ENCODE data around the gene TNIP1.

The TNIP1 gene

GRCh38 chr5:151062405-151063141 lies 18.3 kb downstream of the TNIP1 start:
- no peak for DNase-seq

GRCh38 chr5:151060742-151061141 lies 20.1 kb downstream of the TNIP1 start:
- DNase-seq = no peak

DNA sequence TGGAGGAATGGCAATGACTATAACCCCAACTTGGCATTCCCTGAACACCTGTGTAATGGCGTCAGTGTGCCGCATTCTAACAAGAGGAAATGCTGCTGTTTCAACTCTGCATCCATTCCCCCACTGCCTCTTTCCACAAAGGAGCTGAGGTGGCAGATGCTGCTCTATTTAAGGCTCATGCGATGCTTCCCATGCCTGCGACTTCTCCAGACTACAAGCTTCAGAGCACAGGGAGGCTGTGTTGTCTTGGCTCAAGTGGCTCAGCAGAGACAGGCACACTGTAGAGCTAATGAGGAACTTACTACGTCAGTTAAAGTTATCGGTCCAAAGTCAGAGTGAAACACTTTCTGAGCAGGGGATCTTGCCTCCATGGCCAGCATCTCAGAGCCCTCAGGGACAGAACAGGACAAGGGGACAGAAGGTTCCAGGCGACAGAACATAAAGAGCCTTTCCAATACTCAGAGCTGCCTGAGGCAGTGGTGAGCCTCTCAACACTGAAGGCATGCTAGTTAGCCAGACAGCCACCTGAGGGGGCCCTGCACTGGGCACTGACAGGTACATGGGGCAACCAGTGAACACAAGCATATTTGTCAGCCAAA lies 21.8 kb downstream of the TNIP1 start:
- no peak for DNase-seq

DNA sequence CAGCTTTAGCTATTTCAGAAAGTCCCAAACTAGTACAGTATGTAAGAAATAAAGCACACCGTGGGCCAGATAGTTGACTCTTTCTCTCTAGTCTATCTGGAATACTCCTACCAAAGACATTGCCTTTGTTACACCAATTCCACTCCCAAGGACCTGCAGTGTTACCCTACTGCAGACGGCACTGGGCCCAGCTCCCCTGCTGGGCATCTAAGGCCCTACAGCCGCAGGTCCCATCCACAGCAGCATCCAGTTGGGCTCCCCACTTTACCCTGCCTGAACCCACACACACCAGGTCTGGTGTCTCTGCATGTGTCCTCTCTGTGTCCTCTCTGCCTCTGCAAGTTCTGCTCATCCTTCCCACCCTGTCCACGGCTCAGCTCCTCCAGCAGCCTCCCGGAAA lies 22.5 kb downstream of the TNIP1 start:
- no peak for DNase-seq

GRCh38 chr5:151056379-151057325 lies 24.2 kb downstream of the TNIP1 start:
- no peak for DNase-seq

DNA sequence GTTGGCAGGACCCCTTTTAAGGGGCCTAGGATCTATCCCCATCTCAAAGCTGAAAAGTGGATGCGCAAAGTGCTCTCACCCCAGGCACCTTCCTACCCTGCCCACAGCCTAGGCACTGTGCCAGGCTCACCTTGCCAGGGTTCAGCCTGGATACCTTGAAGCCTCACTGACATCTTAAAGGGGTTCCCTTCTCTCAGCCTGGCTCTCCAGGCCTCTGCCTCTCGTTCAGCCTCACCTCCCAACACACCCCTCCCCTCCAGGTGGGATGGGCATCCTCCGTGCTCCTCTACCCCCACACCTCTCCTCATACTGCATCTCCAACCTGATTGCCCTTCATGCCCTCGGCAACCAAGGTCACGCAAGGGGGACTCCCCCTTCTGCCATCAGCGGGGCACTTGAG lies 25.5 kb downstream of the TNIP1 start:
- no peak for DNase-seq

DNA sequence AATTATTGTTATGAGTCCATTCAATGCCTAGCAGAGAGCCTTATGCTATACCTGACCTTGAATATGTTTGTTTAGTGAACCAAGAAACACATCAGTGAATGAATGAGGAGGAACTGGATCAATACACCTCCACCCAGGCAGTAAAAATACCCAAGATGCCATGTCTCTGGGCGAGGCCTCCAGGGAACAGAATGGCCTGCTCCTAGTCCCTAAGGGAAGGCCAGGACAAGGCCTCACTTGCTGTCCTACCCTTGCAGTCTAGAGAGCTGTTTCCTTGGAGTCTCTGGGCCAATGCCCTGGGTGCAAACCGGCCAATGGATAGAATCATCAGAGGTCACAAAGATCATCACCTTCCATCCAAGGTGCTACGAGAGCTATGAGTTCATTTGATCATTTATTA lies 26.1 kb downstream of the TNIP1 start:
- no peak for DNase-seq

GRCh38 chr5:151053796-151054462 lies 26.9 kb downstream of the TNIP1 start:
- DNase-seq = no peak

DNA sequence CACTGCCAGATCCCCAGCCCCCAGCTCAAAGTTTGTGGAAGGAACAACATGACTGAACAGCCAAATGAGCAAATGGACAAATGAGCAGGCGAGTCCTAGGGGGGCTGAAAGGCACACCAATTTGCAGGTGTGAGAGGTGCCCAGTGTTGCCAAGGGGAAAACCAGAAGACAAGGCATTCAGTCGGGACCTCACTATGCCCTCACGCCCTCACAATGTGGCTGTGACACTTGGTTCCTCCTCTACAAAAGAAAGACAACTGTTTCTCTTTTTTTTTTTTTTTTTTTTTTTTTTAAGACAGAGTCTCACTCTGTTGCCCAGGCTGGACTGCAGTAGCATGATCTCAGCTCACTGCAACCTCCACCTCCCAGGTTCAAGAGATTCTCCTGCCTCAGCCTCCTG lies 28.0 kb downstream of the TNIP1 start:
- no peak for DNase-seq

DNA sequence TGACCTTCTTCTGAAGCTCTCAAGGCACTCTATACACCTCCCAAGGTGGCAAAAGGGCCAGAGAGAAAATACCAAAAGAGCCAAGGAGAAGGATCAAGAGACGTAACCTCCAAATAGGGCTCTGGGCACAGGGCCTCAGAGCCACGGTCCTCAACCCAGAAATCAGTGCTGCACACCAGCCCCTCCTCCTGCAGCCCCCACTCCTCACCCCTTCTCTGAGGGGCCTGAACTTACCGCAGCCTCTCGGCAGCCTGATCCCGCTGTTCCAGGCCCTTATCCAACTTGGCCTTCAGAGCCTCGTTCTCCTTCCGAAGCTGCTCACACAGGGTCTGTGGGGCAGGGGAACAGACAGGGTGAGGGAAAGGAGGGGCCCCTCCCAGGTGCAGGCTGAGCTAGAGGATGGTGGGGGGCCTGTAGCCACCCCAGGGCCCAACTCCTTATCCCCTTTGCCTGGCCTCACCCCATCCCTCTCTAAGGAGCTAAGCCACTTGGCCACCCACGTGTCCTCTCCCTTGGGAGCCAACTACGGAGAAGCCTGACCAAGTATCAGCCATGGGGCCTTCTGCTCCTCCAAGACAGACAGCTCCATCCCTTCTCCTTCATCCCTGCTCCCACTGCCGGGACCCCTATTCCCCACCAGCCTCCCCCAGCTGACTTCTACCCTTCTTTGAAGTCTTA lies 28.8 kb downstream of the TNIP1 start:
- no peak for DNase-seq

DNA sequence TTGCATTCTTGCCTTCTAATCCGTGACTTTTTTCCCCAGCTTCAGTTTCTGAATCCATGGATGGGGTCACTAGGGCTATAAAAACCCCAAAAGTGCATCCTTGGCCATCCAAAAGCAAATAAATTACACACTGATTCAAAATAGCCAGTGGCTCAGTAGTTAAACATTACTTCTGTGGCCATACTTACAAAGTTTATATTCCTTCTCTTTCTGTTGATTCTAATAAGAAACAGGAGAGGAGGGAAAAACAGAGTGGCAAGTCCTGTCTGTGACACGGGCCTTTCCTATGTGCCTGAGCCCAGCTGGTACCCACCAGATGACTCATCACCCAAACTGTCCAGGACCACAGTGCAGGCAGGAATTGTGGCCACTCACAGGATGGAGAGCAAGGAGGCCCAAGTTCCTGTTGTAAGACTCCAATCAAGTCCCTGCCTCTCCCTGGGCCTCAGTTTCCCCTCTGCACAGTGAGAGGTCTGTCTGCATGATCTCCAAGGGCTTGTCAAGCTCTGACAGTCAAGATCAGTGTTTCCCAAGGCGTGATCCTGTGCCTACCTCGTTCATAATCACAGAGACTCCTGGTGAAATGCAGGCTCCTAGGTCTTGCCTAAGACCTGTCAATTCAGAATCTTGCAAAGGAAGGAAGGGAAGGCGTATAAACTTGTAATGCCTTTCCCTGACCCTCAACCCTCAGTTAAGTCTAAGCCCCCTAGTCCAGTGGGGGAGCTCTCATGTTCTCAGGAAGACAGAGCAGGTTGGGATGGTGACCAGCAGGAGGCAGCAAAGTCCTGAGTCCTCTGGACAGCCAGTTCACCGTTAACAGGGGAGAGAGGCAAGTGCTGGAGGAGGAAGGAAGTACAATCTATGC lies 29.5 kb downstream of the TNIP1 start:
- DNase-seq = peak; percentile 83

GRCh38 chr5:151048526-151048925 lies 32.3 kb downstream of the TNIP1 start:
- no peak for DNase-seq

DNA sequence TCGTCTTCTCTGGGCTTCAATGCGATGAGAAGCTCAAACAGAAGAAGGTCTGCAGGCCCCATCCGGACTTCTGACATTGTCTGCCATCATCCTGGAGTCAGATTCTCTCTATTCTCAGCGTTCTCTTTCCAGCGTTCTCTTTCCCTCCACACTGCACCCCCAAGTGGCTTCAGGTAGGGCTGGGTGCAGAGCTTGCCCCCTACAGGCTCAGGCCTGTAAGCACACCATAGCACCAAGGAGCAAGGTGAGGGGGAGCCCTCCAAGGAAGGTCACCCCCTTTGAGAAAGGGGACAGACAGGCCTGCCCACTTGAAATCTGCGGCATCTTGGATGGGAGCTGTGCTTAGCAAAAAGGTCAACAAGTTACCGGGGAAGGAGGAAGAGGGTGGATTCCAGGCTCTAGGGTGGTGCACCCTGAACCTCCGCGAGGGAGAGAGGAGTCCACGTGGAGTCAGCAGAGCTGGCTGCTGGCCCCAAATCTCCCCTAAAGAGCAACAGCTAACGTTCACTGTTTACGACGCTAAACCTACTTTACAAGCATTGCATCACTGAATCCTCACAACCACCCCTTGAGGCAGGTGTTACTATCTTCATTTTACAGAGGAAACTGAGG lies 32.9 kb downstream of the TNIP1 start:
- DNase-seq = no peak

- no peak for DNase-seq
These were observed 38.3 kb downstream of the TNIP1 start for GRCh38 chr5:151042453-151043093.

DNA sequence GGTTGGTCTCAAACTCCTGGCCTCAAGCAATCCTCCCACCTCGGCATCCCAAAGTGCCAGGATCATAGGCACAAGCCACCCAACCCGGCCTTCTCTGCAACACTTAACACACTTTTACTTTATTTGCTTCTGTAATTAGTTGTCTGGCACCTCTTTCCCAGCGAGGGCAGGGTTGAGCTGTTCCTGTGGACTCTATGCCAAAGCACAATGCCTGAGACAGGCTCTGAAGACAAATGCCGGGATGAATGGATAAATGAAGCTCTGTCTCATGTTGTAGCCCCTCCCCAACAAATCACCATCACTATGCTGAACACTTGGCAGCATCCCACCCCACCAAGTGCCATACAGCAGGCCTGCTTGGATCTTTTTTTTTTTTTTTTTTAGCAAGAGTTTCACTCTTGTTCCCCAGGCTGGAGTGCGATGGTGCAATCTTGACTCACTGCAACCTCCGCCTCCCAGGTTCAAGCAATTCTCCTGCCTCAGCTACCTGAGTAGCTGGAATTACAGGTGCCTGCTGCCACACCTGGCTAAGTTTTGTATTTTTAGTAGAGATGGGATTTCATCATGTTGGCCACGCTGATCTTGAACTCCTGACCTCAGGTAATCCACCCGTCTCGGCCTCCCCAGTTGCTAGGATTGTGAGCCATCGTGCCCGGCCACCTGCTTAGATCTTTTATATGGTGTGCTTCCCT lies 39.1 kb downstream of the TNIP1 start:
- no peak for DNase-seq

DNA sequence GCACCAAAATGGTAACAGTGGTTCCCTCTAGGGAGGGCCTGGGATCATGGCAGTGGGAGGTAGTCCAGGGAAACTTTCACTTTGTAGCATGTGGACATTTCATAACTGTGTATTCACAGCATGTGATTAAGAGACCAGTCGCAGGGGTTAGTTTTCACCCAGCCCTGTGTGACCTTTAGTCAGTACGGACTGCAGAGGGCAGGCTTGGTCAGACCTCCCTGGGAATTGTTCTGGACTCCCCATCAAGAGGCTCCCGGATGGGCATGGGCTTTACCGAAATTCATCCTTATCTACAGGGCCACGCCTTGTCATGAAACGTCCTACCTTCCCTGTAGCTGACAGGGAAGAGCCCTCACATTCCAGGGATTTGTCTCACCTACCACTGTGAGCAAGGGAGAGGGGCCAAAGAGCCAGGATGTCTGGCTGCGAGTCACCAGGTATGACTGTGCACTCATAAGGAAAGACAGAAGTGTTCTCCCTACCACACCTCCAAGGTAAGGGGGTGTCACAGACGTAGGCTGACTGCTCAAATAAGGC lies 40.6 kb downstream of the TNIP1 start:
- DNase-seq = no peak

GRCh38 chr5:151039665-151040064 lies 41.2 kb downstream of the TNIP1 start:
- no peak for DNase-seq

GRCh38 chr5:151038801-151039238 lies 42.0 kb downstream of the TNIP1 start:
- peak; percentile 59 for DNase-seq

DNA sequence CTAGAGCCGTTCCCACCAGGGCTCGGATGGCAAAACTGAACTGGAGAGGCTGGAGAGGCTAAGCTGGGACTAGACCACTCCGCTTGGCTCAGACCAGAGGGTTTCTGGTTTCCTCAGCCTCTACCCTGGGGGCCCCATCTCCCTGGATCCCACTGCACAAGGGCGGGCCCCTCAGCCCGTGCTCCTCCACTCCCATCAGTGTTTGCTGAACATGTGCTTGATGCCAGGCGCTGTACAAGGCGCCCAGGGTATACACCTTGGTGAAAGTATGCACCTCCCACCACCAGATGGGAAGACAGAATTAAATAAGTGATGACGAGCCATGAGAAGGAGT lies 42.5 kb downstream of the TNIP1 start:
- DNase-seq = no peak
